GM19043 (cell line): ENCODE data around the gene GPC3.
"Not testable (repeated sequence)": the region's sequence is repeated elsewhere in the genome, so short reads cannot be mapped to it uniquely, and the experiment has no call there.

Experiments used
- ATAC-seq: cut with Tn5 transposase; IDR thresholded peaks from one replicate; pipeline ENCODE4 v1.9.1; 2021; ENCODE audit warnings: low read depth; ENCODE audit not compliant: unreplicated experiment

Gene GPC3

GRCh38 chrX:133543654-133544053 lies 441.7 kb downstream of the GPC3 start:
- no peak for ATAC-seq

- no peak for ATAC-seq
Observed at GRCh38 chrX:133542476-133542875, 442.9 kb downstream of the GPC3 start.

- ATAC-seq = no peak
Observed at GRCh38 chrX:133541021-133541420, 444.4 kb downstream of the GPC3 start.

GRCh38 chrX:133538148-133538547 lies 447.2 kb downstream of the GPC3 start:
- ATAC-seq = no peak

- no peak for ATAC-seq
Observed at GRCh38 chrX:133537142-133537541, 448.3 kb downstream of the GPC3 start.

- ATAC-seq = no peak
Observed at GRCh38 chrX:133535066-133535465, 450.3 kb downstream of the GPC3 start.

- ATAC-seq = no peak
Observed at GRCh38 chrX:133534172-133534571, 451.2 kb downstream of the GPC3 start.

- ATAC-seq = no peak
Observed at GRCh38 chrX:133533249-133533648, 452.1 kb downstream of the GPC3 start.

GRCh38 chrX:133530960-133531359 lies 454.4 kb downstream of the GPC3 start:
- no peak for ATAC-seq

- ATAC-seq = no peak
Observed at GRCh38 chrX:133529578-133529977, 455.8 kb downstream of the GPC3 start.

GRCh38 chrX:133527825-133528224 lies 457.6 kb downstream of the GPC3 start:
- no peak for ATAC-seq

- ATAC-seq = no peak
Observed at GRCh38 chrX:133527415-133527814, 458.0 kb downstream of the GPC3 start.

GRCh38 chrX:133526773-133527172 lies 458.6 kb downstream of the GPC3 start:
- ATAC-seq = not testable (repeated sequence)

GRCh38 chrX:133523526-133523925 lies 461.9 kb downstream of the GPC3 start:
- ATAC-seq = no peak

GRCh38 chrX:133523081-133523487 lies 462.3 kb downstream of the GPC3 start:
- ATAC-seq = no peak

GRCh38 chrX:133516686-133517085 lies 468.7 kb downstream of the GPC3 start:
- no peak for ATAC-seq

GRCh38 chrX:133514486-133514885 lies 470.9 kb downstream of the GPC3 start:
- no peak for ATAC-seq

- no peak for ATAC-seq
Observed at GRCh38 chrX:133513123-133513522, 472.3 kb downstream of the GPC3 start.

GRCh38 chrX:133511041-133511440 lies 474.4 kb downstream of the GPC3 start:
- no peak for ATAC-seq

GRCh38 chrX:133497356-133497755 lies 488.0 kb downstream of the GPC3 start:
- no peak for ATAC-seq

GRCh38 chrX:133495464-133496391 lies 489.7 kb downstream of the GPC3 start:
- no peak for ATAC-seq

GRCh38 chrX:133493366-133493765 lies 492.0 kb downstream of the GPC3 start:
- no peak for ATAC-seq
